ENCODE measurements around the gene CACNA2D3. TPM values are rescaled to one million over a fixed set of nuclear protein-coding genes. Genes with fewer than 3 reads are reported as not detected.

CACNA2D3 gene
- total RNA-seq, 3 donors from 2014 or later = not detected

DNA sequence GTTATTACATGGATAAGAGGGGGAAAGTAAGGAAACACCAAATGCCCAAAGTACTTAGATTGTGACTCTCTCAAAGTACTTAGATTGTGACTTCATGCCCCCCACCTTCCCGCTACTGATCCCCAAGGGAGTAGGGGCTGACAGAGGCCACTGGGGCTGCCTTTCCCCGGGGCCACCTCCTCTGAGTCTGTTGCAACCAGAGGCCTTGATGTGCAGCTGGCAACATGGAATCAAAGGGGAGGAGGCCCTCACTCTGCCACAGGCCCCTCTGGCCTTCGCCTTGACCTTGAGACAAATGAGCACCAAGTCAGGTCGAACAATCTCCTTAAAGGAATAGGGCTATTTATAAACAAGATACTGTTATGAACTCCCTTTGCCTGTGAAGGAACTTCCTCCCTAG is 743.0 kb downstream of the CACNA2D3 start:
- ATAC-seq (no peak), DNase-seq (no peak)
- no peaks in the 10 kb centered on the region for H3K27me3 Mint-ChIP-seq (ENCODE audit: low read depth)
- no peaks in the 10 kb centered on the region for H3K9me3 Mint-ChIP-seq
- H3K36me3 Mint-ChIP-seq (ENCODE audit: insufficient read depth) = no peaks in the 10 kb centered on the region
- H3K4me1 Mint-ChIP-seq (ENCODE audit: low read depth) = no peaks in the 10 kb centered on the region
- no peak overlapping the region for H3K4me3 Mint-ChIP-seq

DNA sequence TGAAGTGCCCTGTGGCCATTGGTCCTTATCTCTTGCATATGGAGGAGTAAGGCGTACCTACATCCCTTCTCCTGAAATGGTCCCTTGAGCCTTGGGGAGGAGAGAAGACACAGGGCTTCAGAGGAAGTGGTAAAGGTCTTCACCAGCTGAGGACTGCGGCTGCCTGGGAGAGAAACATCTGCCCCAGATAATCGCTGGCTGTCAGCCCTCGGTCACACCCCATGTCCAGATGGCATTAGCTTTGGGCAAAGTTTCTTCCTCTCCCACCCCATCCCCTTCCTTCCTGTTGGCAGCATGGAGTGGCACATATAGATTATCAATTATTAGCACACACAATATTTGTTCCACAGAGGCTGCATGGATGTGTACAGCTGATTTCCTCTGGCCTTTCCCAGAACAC is 743.9 kb downstream of the CACNA2D3 start:
- Mint-ChIP-seq H3K27me3 (ENCODE audit: low read depth) (no peaks in the 10 kb centered on the region), H3K4me1 (ENCODE audit: low read depth) (no peaks in the 10 kb centered on the region), H3K9me3 (no peaks in the 10 kb centered on the region), H3K36me3 (ENCODE audit: insufficient read depth) (no peaks in the 10 kb centered on the region), H3K4me3 (no peak overlapping the region)
- DNase-seq = no peak
- ATAC-seq = no peak

DNA sequence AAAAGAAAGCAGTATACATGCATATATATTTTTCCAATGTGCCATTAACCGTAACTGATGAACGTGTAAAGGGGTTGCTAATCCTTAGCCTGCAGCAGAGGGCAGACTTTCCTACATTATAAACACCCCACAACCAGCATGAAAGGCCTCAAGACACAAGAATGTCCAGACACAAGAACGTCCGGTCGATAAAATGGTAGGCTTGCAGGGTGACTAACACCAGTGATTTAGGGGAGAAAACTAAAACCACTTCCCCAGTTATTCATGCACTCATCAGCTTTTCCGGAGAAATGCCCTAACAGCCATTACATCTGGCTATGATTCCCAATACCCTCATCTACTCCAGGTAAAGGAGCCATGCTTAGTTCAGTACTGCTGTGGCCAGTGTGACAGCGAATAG is 748.1 kb downstream of the CACNA2D3 start:
- Mint-ChIP-seq H3K27me3 (ENCODE audit: low read depth) (no peaks in the 10 kb centered on the region), H3K4me1 (ENCODE audit: low read depth) (no peaks in the 10 kb centered on the region), H3K36me3 (ENCODE audit: insufficient read depth) (no peaks in the 10 kb centered on the region), H3K4me3 (no peak overlapping the region), H3K9me3 (no peaks in the 10 kb centered on the region)
- no peak for ATAC-seq
- no peak for DNase-seq

DNA sequence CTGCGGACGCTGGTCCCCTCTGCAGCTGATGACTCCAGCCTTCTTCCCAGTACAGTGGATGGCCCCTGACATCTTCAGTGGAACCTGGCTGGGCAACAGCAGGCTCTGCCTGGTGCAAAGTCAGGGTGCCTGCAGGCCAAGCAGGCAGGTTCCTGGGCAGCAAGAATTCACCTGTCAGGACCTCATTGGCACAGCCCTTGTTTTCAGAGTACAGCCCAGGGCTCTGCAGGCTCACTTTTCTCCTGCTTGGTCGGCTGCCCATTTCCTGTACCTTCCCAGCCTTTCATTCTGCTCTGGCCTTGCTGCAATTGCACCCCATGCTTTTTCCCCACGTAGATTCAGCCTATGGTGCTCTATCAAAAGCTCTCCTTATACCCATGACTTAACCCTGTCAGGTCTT is 749.5 kb downstream of the CACNA2D3 start:
- ATAC-seq = no peak
- Mint-ChIP-seq H3K4me3 (no peak overlapping the region), H3K27me3 (ENCODE audit: low read depth) (no peaks in the 10 kb centered on the region), H3K36me3 (ENCODE audit: insufficient read depth) (no peaks in the 10 kb centered on the region), H3K9me3 (no peaks in the 10 kb centered on the region), H3K4me1 (ENCODE audit: low read depth) (no peaks in the 10 kb centered on the region)
- DNase-seq = no peak

DNA sequence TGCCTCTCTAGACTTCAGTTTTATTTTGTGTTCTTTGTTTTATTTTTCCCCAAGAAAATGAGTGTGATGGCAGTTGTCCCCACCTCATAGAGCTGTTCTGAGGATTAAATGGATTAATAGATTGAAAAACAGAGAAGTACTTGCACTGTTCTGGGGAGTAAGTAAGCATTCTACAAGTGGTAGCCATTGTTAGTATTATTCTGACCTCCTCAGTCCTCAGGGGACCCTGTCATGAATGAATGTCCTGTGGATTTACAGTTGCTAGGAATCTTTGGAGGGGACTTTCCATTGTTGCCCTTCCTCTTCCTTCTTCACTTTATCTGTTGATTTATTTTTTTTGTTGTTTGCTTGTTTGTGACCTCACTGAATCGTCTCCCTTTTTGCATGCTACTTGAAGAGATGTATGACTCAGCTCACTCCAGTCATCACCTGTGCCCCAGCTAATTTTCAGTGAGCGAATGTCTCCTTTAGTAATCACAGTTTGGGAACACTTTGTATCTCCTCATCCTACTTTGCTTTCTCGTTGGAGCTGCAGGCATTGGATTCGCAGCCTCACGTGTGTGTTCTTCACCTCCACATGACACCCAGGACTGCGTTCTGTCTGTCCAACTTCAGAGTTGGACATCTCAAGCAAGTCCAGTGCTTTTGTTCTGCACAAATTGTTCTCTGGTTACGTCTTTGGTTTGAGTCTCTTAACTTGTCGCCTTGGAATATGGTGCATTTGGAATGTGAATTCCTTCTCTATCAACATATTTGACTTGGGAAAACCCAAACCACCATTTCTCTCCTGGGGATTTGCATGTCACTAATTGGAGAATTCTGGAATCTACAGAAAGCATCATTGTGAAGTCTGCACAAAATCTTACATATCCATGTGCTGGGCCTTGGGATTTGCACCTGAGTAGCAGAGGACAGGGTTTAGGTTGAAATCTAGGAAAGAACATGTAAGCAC is 751.0 kb downstream of the CACNA2D3 start:
- Mint-ChIP-seq H3K36me3 (ENCODE audit: insufficient read depth) (no peaks in the 10 kb centered on the region), H3K4me1 (ENCODE audit: low read depth) (no peaks in the 10 kb centered on the region), H3K9me3 (no peaks in the 10 kb centered on the region), H3K4me3 (no peak overlapping the region), H3K27me3 (ENCODE audit: low read depth) (no peaks in the 10 kb centered on the region)
- ATAC-seq (no peak), DNase-seq (no peak)

DNA sequence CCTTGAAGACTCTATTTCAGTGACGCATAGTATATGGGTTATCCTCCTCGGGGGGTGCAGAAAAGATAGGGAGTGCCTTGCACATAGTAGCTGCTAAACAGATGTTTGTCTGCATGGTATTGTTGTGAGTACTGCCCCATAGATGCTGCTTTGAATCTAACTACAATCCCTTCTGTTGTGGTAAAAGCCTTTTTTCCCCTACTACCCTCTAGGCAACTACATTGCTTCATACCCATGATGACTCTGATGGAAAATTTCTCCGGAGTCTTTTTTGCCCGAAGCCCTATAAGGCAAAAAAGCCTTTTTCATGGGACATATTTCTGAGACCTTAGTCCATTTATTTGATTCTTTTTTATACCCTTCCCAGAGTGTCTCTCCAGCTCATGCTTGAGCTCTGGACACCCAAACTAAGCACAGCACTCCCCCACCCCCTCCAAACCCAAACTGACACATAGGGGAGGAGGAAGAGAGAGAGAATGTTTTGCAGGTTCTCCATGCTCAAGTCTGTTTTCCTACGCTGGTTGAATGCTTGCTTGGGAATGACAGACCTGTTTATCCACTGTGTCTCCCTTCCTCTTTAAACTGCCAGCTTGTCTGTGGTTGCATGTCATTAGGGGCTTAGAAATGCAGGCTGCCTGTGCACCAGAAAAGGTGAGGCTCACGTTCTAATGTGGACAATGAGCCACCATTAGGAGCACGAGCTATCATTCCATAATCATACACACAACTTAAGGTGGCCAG is 752.6 kb downstream of the CACNA2D3 start:
- DNase-seq (no peak), ATAC-seq (no peak)

DNA sequence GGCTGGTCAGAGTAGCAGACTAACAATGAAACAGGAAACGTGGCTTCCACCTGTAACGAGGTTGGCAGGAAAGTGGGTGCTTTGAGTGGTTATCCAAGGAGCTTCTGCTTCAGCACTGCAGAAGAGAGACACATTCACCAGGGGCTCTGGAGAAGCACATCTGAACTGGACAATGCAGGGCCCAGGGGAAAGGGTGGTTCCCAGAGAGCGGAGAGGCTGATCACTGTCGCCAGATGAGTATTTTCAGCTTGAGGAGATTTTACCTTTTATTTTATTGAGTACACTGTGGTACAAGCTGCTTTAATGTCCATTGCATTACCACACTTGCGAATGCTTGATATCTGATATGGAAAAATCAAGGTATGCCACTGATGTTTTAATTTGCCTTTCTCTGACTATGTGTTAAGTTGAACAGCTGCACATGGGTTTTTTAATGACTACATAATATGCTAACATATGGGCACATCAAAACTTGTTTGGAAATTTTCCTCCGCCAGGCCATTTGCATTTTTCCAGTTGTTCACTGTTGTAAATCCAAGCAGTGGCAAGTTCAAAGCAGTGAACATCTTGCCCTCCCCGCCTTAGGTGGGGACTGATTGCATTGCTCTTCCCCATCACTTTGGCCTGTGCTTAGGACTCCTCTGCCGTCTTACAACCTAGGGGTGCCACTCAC is 753.4 kb downstream of the CACNA2D3 start:
- ATAC-seq (no peak), DNase-seq (no peak)
- H3K9me3 Mint-ChIP-seq = no peaks in the 10 kb centered on the region
- H3K27me3 Mint-ChIP-seq (ENCODE audit: low read depth) = no peaks in the 10 kb centered on the region
- H3K4me3 Mint-ChIP-seq = no peak overlapping the region
- H3K36me3 Mint-ChIP-seq (ENCODE audit: insufficient read depth) = no peaks in the 10 kb centered on the region
- no peaks in the 10 kb centered on the region for H3K4me1 Mint-ChIP-seq (ENCODE audit: low read depth)

More for the DNA sequence above, 752.6 kb downstream of the CACNA2D3 start:
- Mint-ChIP-seq H3K4me1 (ENCODE audit: low read depth) (no peaks in the 10 kb centered on the region), H3K27me3 (ENCODE audit: low read depth) (no peaks in the 10 kb centered on the region), H3K4me3 (no peak overlapping the region), H3K9me3 (no peaks in the 10 kb centered on the region), H3K36me3 (ENCODE audit: insufficient read depth) (no peaks in the 10 kb centered on the region)

DNA sequence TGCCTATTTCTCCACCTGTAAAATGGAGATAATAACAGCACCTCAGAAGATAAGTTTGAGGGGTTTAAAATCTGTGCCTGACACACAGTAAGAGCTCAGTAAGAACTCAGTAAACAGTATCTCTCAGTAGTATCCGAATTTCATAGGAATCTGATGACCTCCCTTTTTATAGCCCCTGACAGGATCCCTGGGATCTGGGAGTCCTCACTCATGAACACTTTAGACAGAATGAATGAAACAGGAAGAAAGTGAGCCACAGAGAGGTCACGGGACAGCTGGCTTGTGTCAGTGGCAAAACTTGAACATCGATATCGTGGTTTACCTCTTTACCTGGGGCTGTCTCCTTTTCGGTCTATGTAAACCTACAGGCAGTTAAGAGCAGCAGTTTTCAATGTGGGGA is 754.3 kb downstream of the CACNA2D3 start:
- DNase-seq (no peak), ATAC-seq (no peak)
- H3K36me3 Mint-ChIP-seq (ENCODE audit: insufficient read depth) = no peaks in the 10 kb centered on the region
- no peaks in the 10 kb centered on the region for H3K27me3 Mint-ChIP-seq (ENCODE audit: low read depth)
- H3K4me1 Mint-ChIP-seq (ENCODE audit: low read depth) = no peaks in the 10 kb centered on the region
- no peak overlapping the region for H3K4me3 Mint-ChIP-seq
- H3K9me3 Mint-ChIP-seq = no peaks in the 10 kb centered on the region

DNA sequence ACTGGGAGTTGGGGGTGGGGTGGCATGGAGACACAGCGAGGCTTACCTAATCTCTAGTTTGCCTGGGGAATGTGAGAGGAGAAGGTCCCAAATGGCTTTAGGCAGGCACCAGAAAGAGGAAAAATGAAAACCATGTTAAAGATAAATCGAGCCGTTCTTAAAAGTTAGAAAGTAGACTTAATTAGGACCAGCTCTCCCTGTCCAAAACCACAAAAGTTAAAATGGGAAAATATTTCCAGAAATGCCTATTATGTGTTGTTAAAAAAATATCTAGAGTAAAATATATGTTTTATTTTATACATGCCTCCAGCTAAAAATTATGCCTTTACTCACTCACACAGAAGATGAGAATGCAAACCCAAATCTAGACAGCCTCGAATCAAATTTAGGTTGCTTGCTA is 755.4 kb downstream of the CACNA2D3 start:
- no peaks in the 10 kb centered on the region for H3K4me1 Mint-ChIP-seq (ENCODE audit: low read depth)

DNA sequence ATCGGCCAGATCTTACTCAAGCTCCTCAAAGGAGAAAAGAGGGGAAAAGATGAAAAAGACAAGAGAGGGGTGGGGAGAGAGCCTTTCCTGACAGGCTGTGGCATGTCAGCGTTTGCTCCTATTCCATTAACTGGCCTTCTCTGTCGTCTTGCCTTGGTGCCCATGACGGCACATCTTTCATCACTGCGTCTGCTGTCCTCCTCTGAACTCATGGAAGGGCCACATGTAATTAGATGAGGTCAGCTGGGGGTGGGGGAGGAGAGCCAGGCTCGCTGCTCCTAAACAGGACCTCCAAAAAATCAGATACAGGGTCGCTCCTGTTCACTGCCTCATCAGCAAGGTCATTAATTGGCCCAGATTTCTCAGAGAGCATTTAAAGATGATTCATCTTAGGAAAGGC is 755.8 kb downstream of the CACNA2D3 start:
- H3K9me3 Mint-ChIP-seq = no peaks in the 10 kb centered on the region
- H3K27me3 Mint-ChIP-seq (ENCODE audit: low read depth) = no peaks in the 10 kb centered on the region
- no peaks in the 10 kb centered on the region for H3K4me1 Mint-ChIP-seq (ENCODE audit: low read depth)
- no peak overlapping the region for H3K4me3 Mint-ChIP-seq
- no peaks in the 10 kb centered on the region for H3K36me3 Mint-ChIP-seq (ENCODE audit: insufficient read depth)
- no peak for DNase-seq
- ATAC-seq = no peak

More for the DNA sequence above, 755.4 kb downstream of the CACNA2D3 start:
- DNase-seq (no peak), ATAC-seq (no peak)
- no peaks in the 10 kb centered on the region for H3K9me3 Mint-ChIP-seq
- H3K27me3 Mint-ChIP-seq (ENCODE audit: low read depth) = no peaks in the 10 kb centered on the region
- no peaks in the 10 kb centered on the region for H3K36me3 Mint-ChIP-seq (ENCODE audit: insufficient read depth)
- no peak overlapping the region for H3K4me3 Mint-ChIP-seq

DNA sequence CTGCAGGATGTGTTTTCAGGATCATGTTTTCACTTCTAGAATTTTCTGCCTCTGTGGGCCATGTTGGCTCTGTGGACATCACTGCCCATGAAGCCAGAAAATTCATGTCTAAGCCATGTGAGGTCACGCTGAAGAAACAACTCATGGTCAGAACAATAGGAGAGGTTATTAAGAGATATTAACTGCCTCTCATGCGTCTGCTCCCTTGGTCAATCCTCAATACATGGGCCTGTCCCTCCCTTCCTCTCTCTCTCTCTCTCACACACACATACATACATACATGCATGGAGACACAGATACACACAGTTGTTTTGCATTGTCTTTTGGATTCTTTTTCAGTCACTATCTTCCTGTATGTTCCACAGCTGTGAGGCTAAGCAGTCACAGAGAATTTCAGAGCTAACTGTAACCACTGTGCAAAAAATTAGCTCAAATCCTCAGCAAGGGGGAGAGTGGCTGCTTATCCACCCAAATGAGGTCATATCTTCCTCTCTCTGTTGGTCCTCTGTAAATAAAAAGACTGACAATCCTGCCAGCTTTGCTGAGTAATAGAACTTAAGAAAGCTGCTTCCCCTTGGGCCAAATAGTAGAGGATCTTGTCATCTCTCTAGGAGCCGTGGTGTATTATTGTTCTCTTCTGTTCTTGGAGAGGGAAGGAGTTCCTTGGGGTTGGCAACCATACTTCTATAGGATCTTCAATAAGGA is 759.9 kb downstream of the CACNA2D3 start:
- no peak for DNase-seq
- ATAC-seq = no peak
- Mint-ChIP-seq H3K9me3 (no peaks in the 10 kb centered on the region), H3K4me3 (no peak overlapping the region), H3K27me3 (ENCODE audit: low read depth) (no peaks in the 10 kb centered on the region), H3K36me3 (ENCODE audit: insufficient read depth) (no peaks in the 10 kb centered on the region), H3K4me1 (ENCODE audit: low read depth) (no peaks in the 10 kb centered on the region)

DNA sequence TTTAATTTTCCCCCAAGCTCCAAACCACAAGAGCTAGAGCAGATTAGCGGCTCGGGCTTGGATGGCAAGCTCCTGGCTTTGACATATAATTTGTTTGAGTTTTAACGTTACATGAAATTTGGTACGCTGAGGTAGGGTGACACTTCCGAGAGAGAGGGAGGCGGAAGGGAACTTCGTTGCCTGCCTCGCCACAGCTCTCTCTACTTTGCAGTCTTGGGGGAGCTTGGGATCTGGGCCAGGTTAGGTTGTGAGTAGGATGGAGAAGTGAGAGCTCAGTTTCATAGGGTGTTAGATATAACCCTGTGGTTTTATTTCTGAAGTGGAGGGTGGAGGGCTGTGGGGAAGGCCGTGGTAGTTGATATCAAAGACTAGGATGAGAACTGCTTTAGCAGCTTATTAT is 765.8 kb downstream of the CACNA2D3 start:
- Mint-ChIP-seq H3K9me3 (peaks cover 3% of the 10 kb centered on the region), H3K4me1 (ENCODE audit: low read depth) (no peaks in the 10 kb centered on the region), H3K4me3 (no peak overlapping the region), H3K36me3 (ENCODE audit: insufficient read depth) (no peaks in the 10 kb centered on the region), H3K27me3 (ENCODE audit: low read depth) (no peaks in the 10 kb centered on the region)
- DNase-seq (no peak), ATAC-seq (no peak)

DNA sequence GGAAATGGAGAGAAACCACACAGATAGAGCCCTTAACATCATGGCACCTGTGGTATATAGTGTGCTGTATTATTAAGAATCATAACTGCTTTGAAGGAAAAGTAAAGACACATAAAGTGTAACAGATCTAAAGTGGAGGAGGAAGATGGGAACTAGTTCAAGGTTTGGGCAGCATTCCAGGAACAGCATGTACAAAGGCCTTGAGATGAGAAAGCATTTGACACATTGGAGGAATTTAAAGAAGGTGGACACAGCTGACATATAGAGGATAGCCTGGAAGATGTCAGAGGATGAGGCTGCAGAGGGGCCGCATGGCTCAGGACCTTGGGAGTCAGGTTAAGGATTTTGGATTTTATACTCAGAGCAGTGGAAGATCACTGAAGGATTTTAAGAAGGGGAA is 766.5 kb downstream of the CACNA2D3 start:
- Mint-ChIP-seq H3K4me3 (no peak overlapping the region), H3K27me3 (ENCODE audit: low read depth) (no peaks in the 10 kb centered on the region), H3K9me3 (peaks cover 3% of the 10 kb centered on the region), H3K4me1 (ENCODE audit: low read depth) (no peaks in the 10 kb centered on the region), H3K36me3 (ENCODE audit: insufficient read depth) (no peaks in the 10 kb centered on the region)
- DNase-seq = no peak
- no peak for ATAC-seq

DNA sequence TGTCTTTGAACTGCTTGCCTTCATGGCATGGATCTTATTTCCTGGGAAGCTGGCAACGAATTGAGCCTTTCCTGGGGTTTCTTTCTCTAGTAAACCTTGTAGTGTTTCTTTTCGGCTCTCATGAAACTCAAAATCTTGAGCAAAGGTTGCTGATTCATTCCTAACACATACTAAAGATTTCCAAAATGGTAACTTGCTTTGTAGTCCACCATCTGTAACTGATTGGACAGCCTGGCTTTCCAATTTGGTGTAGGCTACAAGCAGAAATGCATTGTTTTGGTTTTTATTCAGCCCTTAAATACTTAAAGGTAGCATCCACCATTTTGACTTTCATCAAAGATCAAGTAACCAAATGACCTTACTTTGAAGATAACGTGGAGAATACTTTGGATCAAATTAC is 767.4 kb downstream of the CACNA2D3 start:
- no peak for ATAC-seq
- no peaks in the 10 kb centered on the region for H3K36me3 Mint-ChIP-seq (ENCODE audit: insufficient read depth)
- no peak for DNase-seq
- H3K9me3 Mint-ChIP-seq = peaks cover 3% of the 10 kb centered on the region
- no peak overlapping the region for H3K4me3 Mint-ChIP-seq
- H3K4me1 Mint-ChIP-seq (ENCODE audit: low read depth) = no peaks in the 10 kb centered on the region
- no peaks in the 10 kb centered on the region for H3K27me3 Mint-ChIP-seq (ENCODE audit: low read depth)

Measured in activated T-cell treated with anti-CD3 and anti-CD28 coated beads, Interleukin-2, amount 50 U/mL, for 4 hours (primary cell).